Caco-2 (cell line): ENCODE measurements around the gene PINK1. TPM values are rescaled to one million over a fixed set of nuclear protein-coding genes. Genes with fewer than 3 reads are reported as not detected.

Experiments
- BruUV-seq: library from RNA; stranded (reverse); fragments of 400-500 nt; replicated peaks from 2 replicates; lab custom pipeline; 2021; lab: Mats Ljungman, UMichigan
- CTCF ChIA-PET: fragments of 300-600 bp; sonication (Branson Sonifier 250); formaldehyde crosslinking; loops from one replicate; lab custom pipeline; 2022; ENCODE audit warnings: antibody characterized with exemption; lab: Charles Lee
- POLR2A ChIA-PET: fragments of 300-600 bp; sonication (Branson Sonifier 250); formaldehyde crosslinking; loops from one replicate; lab custom pipeline; 2022; ENCODE audit warnings: antibody characterized with exemption; lab: Charles Lee
- DNase-seq, 2 experiments: peaks; one replicate each; pipeline versions ENCODE4 v3.0.0 to v3.0.0-alpha.2; 2020 to 2022
- H3K27me3 ChIP-seq: replicated peaks from 2 replicates; pipeline ENCODE4 v1.6.0; 2011; ENCODE audit warnings: low read length; ENCODE audit not compliant: control insufficient read depth, insufficient read depth
- H3K36me3 ChIP-seq: 2 replicates; pipeline ENCODE4 v1.5.1; 2011; ENCODE audit warnings: low read length; ENCODE audit not compliant: control insufficient read depth, insufficient read depth
- H3K4me1 ChIP-seq: fragments of 250-450 bp; sonication (Bioruptor Pico); 2 replicates; pipeline ENCODE4 v1.5.1; 2020; ENCODE audit warnings: mild to moderate bottlenecking
- H3K4me3 ChIP-seq: 2 replicates; pipeline ENCODE4 v1.5.1; 2011; ENCODE audit warnings: low read depth, mild to moderate bottlenecking, control low read depth, low read length
- H3K9me3 ChIP-seq: fragments of 250-450 bp; sonication (Bioruptor Pico); 2 replicates; pipeline ENCODE4 v1.5.1; 2020; ENCODE audit warnings: mild to moderate bottlenecking, moderate library complexity
- H3K27ac Mint-ChIP-seq: one replicate; pipeline ENCODE4 v1.8.0; 2022; ENCODE audit warnings: mixed read lengths; ENCODE audit not compliant: unreplicated experiment
- H3K27me3 Mint-ChIP-seq: one replicate; pipeline ENCODE4 v1.8.0; 2022; ENCODE audit warnings: mixed read lengths; ENCODE audit not compliant: insufficient read depth, unreplicated experiment
- H3K36me3 Mint-ChIP-seq: one replicate; pipeline ENCODE4 v1.8.0; 2022; ENCODE audit warnings: mild to moderate bottlenecking, mixed read lengths; ENCODE audit not compliant: insufficient read depth, unreplicated experiment
- H3K4me1 Mint-ChIP-seq: one replicate; pipeline ENCODE4 v1.8.0; 2022; ENCODE audit warnings: low read depth, mixed read lengths; ENCODE audit not compliant: unreplicated experiment
- H3K4me3 Mint-ChIP-seq: one replicate; pipeline ENCODE4 v1.8.0; 2022; ENCODE audit warnings: mild to moderate bottlenecking, moderate library complexity, mixed read lengths; ENCODE audit not compliant: unreplicated experiment
- H3K9me3 Mint-ChIP-seq: one replicate; pipeline ENCODE4 v1.8.0; 2022; ENCODE audit warnings: mixed read lengths; ENCODE audit not compliant: unreplicated experiment
- intact Hi-C: fragments of 100-400 bp; cut with micrococcal nuclease; formaldehyde crosslinking; loops from one replicate; pipeline ENCODE4 v1.10.0; 2022; ENCODE audit not compliant: unreplicated experiment
- total RNA-seq: library from RNA; stranded (reverse); gene quantifications from 2 replicates; pipeline ENCODE4 v1.2.3, GENCODE V29; 2022
- TF ChIP-seq, protein P1 (sequence below), 2 experiments: fragments of 200-600 bp in 1 of 2; IDR thresholded peaks; 1 replicate in 1 of 2; 2 replicates in 1 of 2; pipeline versions ENCODE4 v1.5.1 to v1.8.0; 2011 to 2022; ENCODE audit warnings: antibody characterized with exemption in 1 of 2, control low read depth in 1 of 2, inconsistent platforms in 1 of 2, low read depth in 1 of 2, low read length in 1 of 2, mild to moderate bottlenecking in 1 of 2, moderate library complexity in 1 of 2; ENCODE audit not compliant: insufficient read depth in 1 of 2, severe bottlenecking in 1 of 2, unreplicated experiment in 1 of 2

Gene PINK1
- total RNA-seq, 1 experiment from 2014 or later = 23.2 TPM

DNA sequence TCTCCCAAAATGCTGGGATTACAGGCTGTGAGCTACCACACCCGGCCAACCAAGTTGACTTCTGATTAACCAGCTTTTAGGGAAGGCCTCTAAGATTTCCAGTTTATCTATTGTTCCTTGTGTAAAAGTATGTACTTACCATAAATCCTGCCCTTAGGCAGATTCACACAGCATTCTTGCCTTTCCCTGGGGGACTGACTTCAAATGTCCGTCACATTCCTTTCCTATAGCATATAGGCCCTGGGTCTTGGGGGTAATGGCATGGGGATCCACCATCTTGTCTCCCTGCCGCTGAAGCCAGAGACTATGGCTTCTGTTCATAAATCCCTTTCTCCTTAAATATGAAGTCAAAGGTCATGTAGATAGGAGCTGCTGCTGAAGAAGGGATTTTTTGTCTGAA, 872 bp upstream of the PINK1 start:
- intact Hi-C loops = loop anchor here (2.0 to 5.0 kb wide), 2 partner anchors 58 to 95 kb away; no protein-coding TSS in a partner anchor
- H3K9me3 ChIP-seq = no peaks in the 10 kb centered on the region
- Mint-ChIP-seq H3K27me3 (no peaks in the 10 kb centered on the region), H3K27ac (peak overlapping the region; percentile 56), H3K36me3 (no peaks in the 10 kb centered on the region), H3K9me3 (no peaks in the 10 kb centered on the region), H3K4me3 (peak overlapping the region; percentile 83), H3K4me1 (peaks cover 9% of the 10 kb centered on the region)
- no TSS peak for BruUV-seq
- H3K27me3 ChIP-seq = no peaks in the 10 kb centered on the region
- peak; percentile 47 to 71 for DNase-seq
- H3K4me3 ChIP-seq = no peak overlapping the region
- TF ChIP-seq, protein P1, sequence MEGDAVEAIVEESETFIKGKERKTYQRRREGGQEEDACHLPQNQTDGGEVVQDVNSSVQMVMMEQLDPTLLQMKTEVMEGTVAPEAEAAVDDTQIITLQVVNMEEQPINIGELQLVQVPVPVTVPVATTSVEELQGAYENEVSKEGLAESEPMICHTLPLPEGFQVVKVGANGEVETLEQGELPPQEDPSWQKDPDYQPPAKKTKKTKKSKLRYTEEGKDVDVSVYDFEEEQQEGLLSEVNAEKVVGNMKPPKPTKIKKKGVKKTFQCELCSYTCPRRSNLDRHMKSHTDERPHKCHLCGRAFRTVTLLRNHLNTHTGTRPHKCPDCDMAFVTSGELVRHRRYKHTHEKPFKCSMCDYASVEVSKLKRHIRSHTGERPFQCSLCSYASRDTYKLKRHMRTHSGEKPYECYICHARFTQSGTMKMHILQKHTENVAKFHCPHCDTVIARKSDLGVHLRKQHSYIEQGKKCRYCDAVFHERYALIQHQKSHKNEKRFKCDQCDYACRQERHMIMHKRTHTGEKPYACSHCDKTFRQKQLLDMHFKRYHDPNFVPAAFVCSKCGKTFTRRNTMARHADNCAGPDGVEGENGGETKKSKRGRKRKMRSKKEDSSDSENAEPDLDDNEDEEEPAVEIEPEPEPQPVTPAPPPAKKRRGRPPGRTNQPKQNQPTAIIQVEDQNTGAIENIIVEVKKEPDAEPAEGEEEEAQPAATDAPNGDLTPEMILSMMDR (IDR thresholded peaks at IDR 0.05; ENCODE audit: insufficient read depth in 1 of 2, low read depth in 1 of 2, low read length in 1 of 2, severe bottlenecking in 1 of 2, unreplicated experiment in 1 of 2) = no peak
- H3K4me1 ChIP-seq = peaks cover 20% of the 10 kb centered on the region
- POLR2A ChIA-PET = interaction anchor here (0.6 kb wide), 1 partner anchor 486 kb away, joined by 6 read pairs; no protein-coding TSS in a partner anchor
- H3K36me3 ChIP-seq = no peaks in the 10 kb centered on the region
- CTCF ChIA-PET = interaction anchor here (0.7 to 3.8 kb wide), 2 partner anchors 58 to 94 kb away, joined by 3 to 41 read pairs; no protein-coding TSS in a partner anchor

DNA sequence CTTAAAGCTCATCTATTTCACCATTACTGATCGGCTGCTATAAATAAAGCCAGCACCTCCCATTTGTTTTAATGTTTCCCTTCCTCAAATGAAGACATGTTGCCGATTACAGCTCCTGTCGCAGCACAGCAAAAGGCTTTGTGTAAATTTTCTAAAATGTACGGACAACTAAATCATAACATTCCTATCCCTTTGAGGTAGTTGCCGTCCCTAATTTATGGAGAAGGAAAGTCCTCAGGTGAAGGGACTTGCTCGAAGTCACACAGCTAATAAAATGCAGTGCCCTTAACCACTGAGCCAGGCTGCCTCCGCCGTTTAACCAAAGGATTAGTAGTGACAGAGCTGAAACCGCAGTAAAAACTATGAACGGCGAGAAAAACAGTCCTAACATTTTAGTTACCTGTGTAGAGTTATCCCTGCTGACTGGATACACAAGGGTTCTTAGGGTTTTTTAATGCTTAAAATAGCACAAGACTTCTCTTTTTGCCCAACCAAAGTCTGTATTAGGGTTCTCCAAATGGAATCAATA, 871 bp downstream of the PINK1 start:
- peaks cover 20% of the 10 kb centered on the region for H3K4me1 ChIP-seq
- Mint-ChIP-seq H3K36me3 (no peaks in the 10 kb centered on the region), H3K4me1 (peaks cover 9% of the 10 kb centered on the region), H3K27me3 (no peaks in the 10 kb centered on the region), H3K27ac (no peak overlapping the region), H3K4me3 (peak overlapping the region; percentile 83), H3K9me3 (no peaks in the 10 kb centered on the region)
- TF ChIP-seq, protein P1 (IDR thresholded peaks at IDR 0.05; ENCODE audit: insufficient read depth in 1 of 2, low read depth in 1 of 2, low read length in 1 of 2, severe bottlenecking in 1 of 2, unreplicated experiment in 1 of 2) = no peak
- no peaks in the 10 kb centered on the region for H3K9me3 ChIP-seq
- BruUV-seq = TSS peak; percentile 70
- H3K4me3 ChIP-seq = peak overlapping the region; percentile 72
- H3K27me3 ChIP-seq = no peaks in the 10 kb centered on the region
- CTCF ChIA-PET = interaction anchor here (0.5 to 3.8 kb wide), 12 partner anchors 12 to 111 kb away, joined by 3 to 41 read pairs (median 5); partner anchors contain the start of genes CDA and DDOST
- no peaks in the 10 kb centered on the region for H3K36me3 ChIP-seq
- intact Hi-C loops = loop anchor here (1.0 to 5.0 kb wide), 2 partner anchors 97 to 112 kb away; no protein-coding TSS in a partner anchor
- POLR2A ChIA-PET = interaction anchor here (0.6 kb wide), 1 partner anchor 44 kb away, joined by 3 read pairs; no protein-coding TSS in a partner anchor
- no peak for DNase-seq

DNA sequence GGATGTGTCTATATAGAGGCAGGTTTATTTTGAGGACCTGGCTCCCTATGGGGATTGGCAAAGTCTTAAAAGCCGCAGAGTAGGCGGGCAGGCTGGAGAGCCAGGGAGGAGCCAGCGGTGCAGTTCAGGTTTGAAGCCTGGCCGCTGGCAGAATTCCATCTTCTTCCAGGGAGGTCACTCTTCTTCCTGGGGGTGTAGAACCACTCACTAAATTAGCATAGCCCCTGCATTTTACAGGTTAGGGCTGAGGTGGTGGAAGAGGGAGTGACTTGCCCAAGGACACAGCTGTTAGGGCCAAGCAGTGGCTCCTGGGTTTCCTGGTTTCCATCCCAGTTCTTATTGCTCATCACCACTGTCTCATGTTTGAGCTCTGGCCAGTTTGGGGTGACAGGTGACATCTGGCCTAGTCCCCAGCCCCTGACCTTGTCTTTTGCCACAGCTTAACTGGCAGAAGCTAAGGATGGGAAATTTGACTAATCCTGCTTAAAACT, 1.4 kb downstream of the PINK1 start:
- Mint-ChIP-seq H3K4me3 (peak overlapping the region; percentile 83), H3K27ac (no peak overlapping the region)
- no peaks in the 10 kb centered on the region for H3K27me3 ChIP-seq

More for the DNA sequence above, 1.4 kb downstream of the PINK1 start:
- Histone ChIP-seq H3K9me3 (no peaks in the 10 kb centered on the region), H3K36me3 (no peaks in the 10 kb centered on the region), H3K4me3 (peak overlapping the region; percentile 72), H3K4me1 (peaks cover 20% of the 10 kb centered on the region)
- BruUV-seq = no TSS peak
- Mint-ChIP-seq H3K4me1 (peaks cover 9% of the 10 kb centered on the region), H3K27me3 (no peaks in the 10 kb centered on the region), H3K36me3 (no peaks in the 10 kb centered on the region), H3K9me3 (no peaks in the 10 kb centered on the region)
- intact Hi-C loops = loop anchor here (1.0 to 5.0 kb wide), 2 partner anchors 97 to 112 kb away; no protein-coding TSS in a partner anchor
- POLR2A ChIA-PET = no interaction called here
- CTCF ChIA-PET = interaction anchor here (1.5 to 3.8 kb wide), 2 partner anchors 60 to 99 kb away, joined by 4 to 41 read pairs; no protein-coding TSS in a partner anchor
- peak in 1 of 2 experiments; percentile 32 for DNase-seq
- TF ChIP-seq, protein P1 (IDR thresholded peaks at IDR 0.05; ENCODE audit: insufficient read depth in 1 of 2, low read depth in 1 of 2, low read length in 1 of 2, severe bottlenecking in 1 of 2, unreplicated experiment in 1 of 2) = no peak
